Measurements from ENCODE around the gene SUPT20H.

DNA sequence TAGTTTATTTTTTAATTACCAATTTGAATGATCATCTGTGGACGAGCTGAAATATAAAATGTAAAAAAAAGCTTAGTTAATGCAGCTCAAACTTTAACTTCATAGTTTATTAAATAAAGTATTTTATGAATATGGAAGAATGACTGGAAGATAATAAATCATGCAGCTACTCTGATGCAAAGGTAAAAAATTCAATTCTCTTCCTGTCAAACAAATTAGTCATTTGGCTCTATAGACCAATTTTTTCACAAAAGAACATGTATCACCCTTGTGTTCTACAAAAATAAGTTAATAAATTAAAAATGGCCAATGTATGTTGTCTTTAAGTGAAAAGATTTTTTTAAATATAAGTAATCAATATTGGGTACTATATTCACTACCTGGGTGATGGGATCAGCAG, 32.7 kb downstream of the SUPT20H start:
- TF ChIP-seq CTCF (conservative IDR thresholded peaks at IDR 0.05; ENCODE audit: low read depth, low read length) (no peak), USF2 (IDR thresholded peaks at IDR 0.05; ENCODE audit: low read depth, low read length) (no peak), RFX5 (IDR thresholded peaks at IDR 0.05; ENCODE audit: low read depth, low read length) (no peak), CEBPB (IDR thresholded peaks at IDR 0.05; ENCODE audit: low read depth, low read length) (no peak), MAFK (IDR thresholded peaks at IDR 0.05; ENCODE audit: low read depth, low read length) (no peak), POLR2A (IDR thresholded peaks at IDR 0.05; ENCODE audit: low read depth, low read length) (no peak), CHD1 (IDR thresholded peaks at IDR 0.05; ENCODE audit: low read depth, low read length) (no peak), MAZ (IDR thresholded peaks at IDR 0.05; ENCODE audit: borderline replicate concordance, low read depth, low read length) (no peak), SMC3 (IDR thresholded peaks at IDR 0.05; ENCODE audit: low read depth, low read length) (no peak), MXI1 (IDR thresholded peaks at IDR 0.05; ENCODE audit: borderline replicate concordance, low read depth, low read length) (no peak)
- TF ChIP-seq, protein P1, sequence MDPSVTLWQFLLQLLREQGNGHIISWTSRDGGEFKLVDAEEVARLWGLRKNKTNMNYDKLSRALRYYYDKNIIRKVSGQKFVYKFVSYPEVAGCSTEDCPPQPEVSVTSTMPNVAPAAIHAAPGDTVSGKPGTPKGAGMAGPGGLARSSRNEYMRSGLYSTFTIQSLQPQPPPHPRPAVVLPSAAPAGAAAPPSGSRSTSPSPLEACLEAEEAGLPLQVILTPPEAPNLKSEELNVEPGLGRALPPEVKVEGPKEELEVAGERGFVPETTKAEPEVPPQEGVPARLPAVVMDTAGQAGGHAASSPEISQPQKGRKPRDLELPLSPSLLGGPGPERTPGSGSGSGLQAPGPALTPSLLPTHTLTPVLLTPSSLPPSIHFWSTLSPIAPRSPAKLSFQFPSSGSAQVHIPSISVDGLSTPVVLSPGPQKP (IDR thresholded peaks at IDR 0.05; ENCODE audit: borderline replicate concordance, low read depth, low read length): no peak

Data from IMR-90 (cell line).